NCI-H1092 treated with DMSO at 0.1 percent for 48 hours (cell line): ENCODE measurements around the gene SIM2.
A peak's percentile ranks its signal among the peaks of the same experiment; 100 is the strongest.

Experiments
- DNase-seq: peaks from one replicate; lab custom pipeline; 2025; lab: John Stamatoyannopoulos, UW

Gene SIM2

DNA sequence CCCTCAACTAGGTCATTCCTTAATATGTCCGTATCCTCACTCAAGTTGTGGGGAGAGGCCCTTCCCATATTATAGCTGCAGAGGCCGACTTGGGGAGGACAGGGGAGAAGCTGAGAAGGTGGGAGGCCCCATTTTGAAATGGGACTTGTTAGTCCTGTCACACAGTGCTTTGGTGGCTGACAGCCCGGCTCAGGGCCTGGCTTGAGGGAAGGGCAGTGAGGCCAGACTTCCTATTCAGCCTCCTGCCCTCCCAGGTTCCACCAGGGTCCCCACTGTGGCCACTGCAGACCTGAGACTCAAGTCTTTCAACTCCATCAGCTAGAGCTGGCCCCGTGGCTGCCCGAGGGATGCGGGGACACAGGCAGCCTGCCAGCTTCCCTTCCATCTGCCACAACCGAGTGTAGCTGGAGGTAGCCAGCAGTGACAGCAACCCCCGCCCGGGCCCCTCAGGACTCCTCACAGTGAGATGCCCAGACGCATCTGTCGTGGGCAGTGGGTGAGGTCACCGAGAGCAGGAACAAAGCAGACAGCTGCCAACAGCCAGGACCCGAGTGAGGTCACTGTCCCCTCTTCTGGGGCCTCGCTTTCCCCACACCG is 36.9 kb downstream of the SIM2 start:
- no peak for DNase-seq

DNA sequence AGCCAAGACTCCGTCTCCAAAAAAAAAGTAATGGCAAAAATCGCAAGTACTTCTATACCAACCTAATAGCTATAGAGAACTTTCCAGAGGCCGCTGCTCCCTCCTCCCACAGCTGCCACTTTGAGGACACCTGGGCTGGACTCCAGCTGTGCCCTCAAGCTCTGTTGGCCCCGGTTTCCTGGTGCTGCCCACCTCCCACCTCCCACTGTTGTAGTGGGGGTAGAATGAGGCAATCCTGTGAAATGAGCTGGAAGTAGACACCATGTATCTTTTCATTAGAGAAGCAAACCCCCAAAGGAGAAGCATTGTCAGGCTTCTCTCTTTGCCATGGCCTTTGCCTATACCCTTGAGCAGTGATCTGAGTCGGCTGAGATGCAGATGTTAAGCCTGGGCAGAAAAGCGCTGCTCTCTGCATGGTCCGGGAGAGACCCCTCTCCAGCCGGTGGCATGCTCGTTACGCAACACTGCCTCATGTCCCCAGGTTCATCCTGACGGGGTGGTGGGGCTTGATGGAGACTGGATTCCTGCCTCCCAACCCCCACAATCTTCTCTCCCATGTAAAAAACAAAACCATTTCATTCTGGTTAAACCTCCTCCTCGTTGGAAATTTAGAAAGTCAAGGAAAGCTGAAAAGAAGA is 39.7 kb downstream of the SIM2 start:
- no peak for DNase-seq

DNA sequence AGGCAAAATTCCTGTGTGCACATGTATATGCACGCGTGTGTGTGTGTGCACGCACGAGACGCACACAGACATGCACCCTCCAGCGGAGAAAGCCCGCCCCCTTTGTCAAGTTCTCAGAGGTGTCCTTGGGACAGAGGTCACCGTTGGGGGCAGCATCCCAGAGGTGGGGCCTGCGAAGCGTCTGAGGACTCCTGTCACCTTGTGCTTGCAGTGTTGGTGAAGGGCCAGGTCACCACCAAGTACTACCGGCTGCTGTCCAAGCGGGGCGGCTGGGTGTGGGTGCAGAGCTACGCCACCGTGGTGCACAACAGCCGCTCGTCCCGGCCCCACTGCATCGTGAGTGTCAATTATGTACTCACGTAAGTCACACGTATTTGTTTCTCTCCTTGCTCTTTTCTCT is 42.6 kb downstream of the SIM2 start:
- no peak for DNase-seq

DNA sequence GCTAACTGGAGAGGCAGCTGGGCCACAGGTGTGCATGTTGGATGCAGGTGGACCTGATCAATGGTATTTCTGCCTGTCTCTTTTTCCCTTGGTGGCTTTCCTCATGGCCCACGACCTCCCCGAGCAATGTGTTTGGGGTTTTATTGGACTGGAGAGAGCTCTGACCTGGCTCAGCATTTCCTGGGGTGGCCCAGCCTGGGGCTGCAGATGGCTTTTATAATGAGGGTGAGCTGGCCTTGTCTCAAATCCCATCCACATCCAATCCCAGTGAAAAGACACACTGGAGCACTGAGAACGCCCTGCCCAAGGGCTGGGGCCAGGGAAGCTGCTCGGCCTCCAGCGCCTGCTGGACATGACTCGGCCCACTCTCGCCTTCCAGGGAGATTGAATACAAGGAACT is 44.1 kb downstream of the SIM2 start:
- no peak for DNase-seq

DNA sequence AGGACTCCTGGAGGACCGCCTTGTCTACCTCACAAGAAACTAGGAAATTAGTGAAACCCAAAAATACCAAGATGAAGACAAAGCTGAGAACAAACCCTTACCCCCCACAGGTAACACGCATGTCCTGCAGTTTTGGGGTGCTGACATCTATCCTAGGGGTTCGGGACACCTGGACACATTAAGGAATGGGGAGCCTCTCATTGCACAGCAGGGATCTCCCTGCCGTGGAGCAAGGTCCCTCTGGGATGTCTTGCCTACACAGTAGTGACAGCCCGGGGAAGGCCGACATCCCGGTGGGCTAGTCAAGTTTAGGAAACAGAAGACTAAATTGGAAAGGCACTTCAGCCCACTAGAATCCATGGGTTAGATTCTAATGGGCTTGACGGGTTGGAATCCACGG is 44.5 kb downstream of the SIM2 start:
- DNase-seq, result no peak

DNA sequence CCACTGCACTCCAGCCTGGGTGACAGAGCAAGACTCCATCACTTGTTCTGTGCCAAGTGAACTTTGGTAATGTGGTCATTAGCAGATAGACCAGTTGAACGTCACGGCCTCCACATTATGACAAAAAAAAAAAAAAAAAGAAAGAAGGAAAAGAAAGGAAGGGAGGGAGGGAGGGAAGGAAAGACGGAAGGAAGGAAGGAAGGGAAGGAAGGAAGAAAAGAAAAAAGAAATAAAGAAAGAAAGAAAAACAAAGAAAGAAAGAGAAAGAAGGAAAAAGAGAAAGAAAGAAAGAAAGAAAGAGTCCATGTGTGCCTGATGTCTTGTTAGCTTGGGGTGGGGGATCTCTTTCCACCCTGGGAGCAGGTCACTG is 45.3 kb downstream of the SIM2 start:
- no peak for DNase-seq

DNA sequence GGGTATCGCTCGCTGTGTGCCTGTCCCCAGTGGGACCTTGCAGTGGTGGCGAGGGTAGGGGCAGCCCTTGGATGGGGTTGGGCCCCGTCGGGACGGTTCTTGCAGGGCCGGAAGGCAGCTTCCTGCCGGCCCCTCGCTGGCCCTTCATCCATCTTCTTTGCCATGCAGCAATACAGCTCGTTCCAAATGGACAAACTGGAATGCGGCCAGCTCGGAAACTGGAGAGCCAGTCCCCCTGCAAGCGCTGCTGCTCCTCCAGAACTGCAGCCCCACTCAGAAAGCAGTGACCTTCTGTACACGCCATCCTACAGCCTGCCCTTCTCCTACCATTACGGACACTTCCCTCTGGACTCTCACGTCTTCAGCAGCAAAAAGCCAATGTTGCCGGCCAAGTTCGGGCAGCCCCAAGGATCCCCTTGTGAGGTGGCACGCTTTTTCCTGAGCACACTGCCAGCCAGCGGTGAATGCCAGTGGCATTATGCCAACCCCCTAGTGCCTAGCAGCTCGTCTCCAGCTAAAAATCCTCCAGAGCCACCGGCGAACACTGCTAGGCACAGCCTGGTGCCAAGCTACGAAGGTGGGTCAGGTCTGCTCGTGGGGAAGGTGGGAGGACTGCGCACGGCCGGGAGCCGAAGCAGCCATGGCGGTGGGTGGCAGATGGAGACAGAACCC is 45.8 kb downstream of the SIM2 start:
- peak; percentile 98 for DNase-seq

DNA sequence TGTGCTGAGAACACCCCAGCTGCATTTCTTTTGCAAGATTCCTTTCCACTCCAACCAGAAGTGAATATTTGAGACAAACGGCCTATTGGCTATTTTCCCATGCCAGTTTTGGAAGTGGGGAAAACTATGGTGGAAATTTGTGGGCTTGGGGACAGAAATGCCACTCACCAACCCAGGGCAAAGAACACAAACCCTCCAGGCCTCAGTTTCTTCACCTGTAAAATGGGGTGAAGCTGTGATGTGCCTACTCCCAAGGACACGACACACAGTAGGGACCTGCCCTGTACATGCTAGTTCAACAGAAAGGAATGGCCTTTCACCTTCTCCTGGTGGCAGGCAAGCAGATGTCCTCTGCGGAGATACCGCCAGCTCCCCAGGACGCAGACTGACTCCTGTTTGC is 46.5 kb downstream of the SIM2 start:
- no peak for DNase-seq

DNA sequence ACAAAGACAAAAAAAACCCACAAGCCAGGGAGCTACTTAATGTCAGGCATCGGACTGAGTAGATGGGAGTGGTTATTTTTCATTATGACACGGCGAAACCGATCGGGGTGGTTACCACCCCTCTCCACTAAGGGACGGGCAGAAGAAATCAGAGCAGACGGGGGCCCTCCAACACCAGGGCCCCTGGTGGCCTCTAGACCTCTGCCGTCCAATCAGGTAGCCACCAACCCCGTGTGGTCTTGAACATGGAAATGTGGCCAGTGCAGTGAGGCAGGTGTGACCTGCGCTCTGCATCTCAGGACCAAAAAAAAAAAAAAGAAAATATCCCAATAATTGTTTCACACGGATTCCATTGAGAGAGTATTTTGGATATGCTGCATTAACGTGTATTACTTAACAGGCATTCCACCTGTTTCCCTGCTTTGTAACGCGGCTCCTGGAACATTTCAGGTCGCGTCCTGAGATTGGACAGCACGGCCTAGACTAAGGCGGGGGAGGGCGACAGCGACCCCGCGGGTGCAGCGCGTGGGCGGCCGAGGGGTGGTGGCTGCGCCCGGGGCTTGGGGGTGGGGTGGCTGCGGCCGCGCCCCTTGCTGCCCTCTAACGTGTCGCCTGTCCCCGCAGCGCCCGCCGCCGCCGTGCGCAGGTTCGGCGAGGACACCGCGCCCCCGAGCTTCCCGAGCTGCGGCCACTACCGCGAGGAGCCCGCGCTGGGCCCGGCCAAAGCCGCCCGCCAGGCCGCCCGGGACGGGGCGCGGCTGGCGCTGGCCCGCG is 48.3 kb downstream of the SIM2 start:
- peak; percentile 17 for DNase-seq

DNA sequence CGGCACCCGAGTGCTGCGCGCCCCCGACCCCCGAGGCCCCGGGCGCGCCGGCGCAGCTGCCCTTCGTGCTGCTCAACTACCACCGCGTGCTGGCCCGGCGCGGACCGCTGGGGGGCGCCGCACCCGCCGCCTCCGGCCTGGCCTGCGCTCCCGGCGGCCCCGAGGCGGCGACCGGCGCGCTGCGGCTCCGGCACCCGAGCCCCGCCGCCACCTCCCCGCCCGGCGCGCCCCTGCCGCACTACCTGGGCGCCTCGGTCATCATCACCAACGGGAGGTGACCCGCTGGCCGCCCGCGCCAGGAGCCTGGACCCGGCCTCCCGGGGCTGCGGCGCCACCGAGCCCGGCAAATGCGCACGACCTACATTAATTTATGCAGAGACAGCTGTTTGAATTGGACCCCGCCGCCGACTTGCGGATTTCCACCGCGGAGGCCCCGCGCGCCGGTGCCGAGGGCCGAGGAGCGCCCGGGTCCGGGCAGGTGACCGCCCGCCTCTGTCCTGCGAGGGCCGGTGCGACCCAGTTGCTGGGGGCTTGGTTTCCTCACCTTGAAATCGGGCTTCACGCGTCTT is 49.0 kb downstream of the SIM2 start:
- peak; percentile 54 for DNase-seq

DNA sequence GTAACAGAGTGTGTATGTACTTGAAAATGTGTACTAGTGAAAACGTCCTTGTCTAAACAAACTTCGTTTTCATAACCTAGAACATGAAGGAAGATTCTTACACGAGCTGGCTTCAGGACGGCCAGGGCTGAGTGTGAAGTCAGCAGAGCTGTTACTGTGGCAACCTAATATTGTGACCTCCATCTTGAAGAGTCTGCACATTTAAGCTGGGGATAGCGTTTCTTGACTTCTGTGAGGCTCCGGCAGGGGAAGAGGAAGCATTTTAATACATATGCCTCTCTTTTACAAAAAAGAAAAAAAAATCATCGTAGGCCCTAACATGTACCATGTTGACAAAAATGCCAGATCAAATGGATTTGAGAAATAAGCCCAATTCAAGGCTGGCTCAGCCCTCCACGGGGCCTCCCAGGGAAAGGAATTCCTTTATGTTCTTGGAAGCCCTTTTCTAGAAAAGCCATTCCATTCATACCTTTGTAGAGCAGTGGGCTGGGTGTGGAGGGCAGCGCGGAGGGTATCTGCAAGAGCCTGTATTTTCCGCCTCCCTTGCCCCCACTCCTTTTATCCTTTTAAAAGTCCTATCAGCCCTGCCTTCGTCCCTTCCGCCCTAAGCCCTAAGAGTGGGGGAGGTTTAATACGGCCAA is 51.1 kb downstream of the SIM2 start:
- DNase-seq, result no peak

DNA sequence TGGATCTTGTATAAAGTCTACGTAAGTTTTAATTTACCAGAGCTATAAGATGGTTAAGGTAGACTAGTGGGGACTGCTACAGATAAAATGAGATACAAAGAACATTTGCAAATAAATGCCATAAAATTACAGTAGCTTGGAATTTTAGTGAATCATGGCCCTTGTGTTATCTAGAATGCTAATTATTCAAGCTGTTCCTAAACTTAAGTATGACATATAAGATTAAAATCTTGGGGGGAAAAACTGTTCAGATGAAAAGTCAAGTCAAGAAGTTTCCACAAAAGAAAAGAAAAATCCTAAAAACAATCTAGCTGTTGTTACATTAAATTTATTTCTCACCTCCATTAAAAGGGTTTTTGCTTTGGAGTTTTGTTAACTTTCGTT is 51.7 kb downstream of the SIM2 start:
- DNase-seq, result no peak

DNA sequence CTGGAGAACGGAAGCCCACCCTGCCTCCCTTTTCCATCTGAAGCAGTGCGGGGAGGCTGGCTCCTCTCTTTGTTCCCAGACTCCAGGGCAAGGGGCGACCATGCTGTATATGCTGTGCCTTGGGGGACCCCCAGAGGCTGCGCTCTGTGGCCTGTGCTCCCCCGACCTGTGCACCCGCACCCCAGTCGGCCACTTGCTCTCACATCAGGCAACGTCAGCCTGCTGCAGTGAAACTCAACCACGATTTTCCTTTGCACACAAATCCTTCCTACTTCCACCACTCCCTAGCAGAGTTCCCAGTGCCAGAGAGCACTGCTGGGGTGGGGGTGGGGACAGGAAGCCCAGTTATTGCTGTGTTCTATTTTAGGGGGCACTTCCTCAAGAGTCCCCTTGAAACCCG is 52.5 kb downstream of the SIM2 start:
- no peak for DNase-seq

DNA sequence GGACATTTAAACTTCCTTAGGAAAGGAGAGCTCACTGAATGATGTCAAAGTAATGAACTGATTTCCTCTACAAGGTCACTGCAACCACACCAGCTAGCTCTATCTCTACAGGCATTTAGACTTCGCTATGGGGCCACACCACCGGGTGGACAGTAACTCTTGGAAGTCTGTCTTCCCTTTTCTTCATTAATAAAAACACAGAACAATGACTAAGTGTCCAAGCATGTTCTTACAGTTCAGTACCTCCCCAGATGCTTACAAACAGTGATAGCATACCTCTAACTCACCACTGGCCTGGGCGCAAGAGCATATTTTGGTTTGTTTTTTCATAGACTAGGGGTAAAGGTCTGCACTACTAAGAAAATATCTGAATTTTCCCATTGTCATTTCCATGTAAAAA is 54.6 kb downstream of the SIM2 start:
- DNase-seq, result no peak

DNA sequence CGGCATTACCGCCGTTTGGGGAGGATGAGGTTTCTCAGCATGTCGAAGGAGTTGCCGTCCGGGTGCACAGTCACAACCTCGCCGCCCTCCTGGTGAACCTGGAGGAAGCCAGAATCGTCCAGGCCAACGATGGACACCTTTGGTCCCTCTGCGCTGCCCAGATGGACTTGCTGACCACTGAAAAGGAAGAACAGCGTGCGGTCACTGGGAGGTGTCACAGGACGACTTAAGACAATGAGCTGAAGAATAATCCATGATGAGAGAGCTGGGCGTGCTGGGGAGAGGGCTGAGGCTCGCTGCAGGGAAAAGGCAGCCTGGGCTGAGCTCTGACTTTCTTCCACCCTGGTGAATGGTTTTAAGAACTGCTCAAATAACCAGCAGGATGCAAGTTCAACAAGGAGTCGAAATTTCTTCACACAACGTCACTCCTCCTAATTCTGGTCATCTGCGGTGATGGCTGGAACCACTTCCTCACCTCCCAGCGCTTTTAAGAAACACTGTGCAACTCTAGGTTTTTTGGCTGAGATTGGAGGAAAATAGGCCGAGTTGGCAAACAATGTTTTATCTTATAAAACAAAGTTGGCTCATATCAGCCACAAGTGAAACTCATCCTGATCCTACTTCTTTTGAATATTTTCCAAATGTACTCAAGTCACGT is 55.5 kb downstream of the SIM2 start:
- no peak for DNase-seq

DNA sequence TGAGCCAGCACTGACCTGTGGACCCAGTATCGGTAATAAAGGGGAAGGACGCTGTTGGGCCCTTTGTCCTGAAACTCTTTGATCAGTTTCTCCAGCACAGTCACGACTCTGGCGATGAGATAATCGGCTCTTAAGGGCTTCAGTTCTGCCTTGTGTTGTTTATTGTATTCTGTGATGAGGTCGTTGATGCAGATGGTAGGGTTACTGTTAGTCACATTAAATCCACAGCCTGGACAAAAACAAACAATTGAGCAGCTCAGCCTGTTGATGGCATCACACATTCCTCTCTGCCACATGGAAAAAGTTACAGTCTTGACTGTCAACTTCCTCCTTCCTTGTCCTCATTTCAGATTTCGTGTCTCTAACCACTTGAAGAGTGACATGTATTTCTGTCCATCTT is 57.6 kb downstream of the SIM2 start:
- DNase-seq, result no peak

DNA sequence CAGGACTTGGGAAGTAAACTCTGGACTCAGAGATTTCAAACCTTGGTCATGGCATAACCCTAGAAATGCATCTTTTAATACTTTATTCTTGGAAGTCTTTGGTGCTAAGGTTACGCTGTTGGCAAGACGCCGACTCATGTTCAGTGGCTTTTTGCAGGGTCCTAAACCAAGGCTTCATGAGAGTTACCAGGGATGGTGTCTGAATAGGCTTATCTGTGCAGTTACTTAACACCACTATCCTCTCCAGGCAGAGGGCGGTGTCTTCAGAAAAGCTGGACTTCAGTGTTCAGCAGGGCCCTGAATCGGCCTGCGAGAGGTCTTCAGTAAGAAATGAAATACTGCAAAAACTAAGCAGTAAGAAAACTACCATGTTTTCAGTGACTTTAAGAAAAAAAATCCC is 58.3 kb downstream of the SIM2 start:
- no peak for DNase-seq

DNA sequence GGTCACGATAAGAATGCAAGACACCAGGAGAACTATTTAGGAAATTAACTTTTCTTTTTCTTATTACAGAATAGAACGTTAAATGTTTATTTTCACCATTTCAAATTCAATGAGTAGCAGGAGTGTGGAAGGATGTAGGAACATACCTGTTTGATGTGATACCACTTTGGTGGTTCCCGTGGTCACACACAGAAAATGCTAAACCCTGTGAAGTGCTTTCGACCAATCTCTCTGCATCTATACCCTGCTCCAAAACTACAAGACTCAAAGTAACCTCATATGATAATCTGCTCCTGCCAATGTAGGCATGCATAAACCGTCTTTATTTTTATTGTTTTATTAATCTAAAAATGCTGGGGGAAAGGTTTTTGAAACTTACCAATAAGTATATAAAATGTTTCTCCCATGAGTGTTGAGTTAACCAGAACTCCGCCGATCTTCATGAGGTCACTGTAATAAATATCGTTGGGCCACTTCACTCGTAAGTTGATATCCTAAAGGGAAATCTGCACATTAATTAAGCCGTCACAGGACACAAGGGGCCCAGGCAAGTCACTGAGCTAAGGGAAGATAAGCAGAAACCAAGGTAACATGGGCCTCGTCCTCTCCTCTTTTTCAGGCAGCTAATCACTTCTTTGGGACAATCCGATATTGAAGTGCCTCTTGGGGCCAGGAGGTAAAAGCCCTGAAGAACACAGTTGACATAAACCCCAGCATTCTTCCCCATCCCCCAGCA is 60.6 kb downstream of the SIM2 start:
- no peak for DNase-seq

DNA sequence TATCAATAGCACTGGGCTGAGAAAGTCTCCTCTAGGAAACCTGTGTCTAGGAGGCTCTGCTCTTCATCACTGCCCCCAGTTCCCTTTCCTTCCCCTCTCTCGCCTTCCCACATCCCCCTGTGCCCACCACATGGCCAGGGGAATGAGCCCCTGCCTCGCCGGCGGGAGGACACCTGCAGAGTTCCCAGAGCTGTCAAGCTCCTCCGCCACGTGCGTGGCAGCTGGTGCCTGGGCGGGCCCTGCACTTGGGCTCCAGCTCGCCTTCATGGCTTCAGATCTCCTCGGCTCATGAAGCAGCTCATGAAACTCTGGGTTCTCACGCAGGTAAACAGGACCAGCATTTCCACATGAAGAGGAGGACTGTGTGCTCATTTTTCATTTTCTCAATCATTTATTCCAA is 62.8 kb downstream of the SIM2 start:
- no peak for DNase-seq

DNA sequence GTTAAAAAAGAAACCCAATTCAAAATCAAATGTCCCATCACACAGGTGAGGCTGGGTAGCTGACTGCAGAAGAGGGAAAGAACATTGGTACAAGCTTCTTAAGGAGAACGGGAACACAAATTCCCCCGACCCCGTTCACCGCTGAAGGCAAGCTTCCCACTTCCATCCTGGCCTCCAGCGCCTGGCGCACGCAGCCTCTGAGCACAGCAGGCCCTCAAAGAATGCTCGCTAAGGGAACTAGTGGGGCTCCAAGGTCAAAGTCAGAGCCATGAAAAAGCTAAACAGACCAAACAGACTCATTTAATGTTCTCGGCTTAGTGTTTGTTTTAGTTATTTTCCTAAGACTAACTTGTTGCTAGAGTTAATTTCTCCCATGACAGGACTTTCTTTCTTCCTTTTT is 63.7 kb downstream of the SIM2 start:
- no peak for DNase-seq

DNA sequence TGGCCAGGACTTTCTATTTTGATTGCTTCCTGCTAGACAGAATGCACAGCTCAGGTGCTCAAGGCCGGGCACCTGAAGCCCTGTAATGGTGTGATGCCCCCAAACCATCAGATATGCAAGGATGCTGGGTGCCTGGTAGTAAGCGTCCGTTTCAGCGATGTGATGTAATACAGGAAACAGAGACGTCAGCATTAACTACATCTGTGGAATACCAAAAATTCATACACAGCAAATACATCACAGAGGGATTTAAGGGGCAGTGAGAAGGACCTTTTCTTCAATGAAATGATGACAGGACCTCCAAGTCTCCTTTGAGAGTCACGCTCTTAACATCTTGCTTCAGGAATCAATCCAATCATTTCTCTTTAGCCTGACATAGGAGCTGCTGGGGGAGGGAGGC is 64.4 kb downstream of the SIM2 start:
- DNase-seq, result no peak
